ENCODE results near the gene COL1A1. TPM values are rescaled to one million over a fixed set of nuclear protein-coding genes. Genes with fewer than 3 reads are reported as not detected.

Gene COL1A1
- total and polyA plus RNA-seq, 9 donors, result 71.2 to 1,087 (median 523) TPM

- Histone ChIP-seq H3K27me3 (no peaks in the 10 kb centered on the region), H3K27ac (peak overlapping the region; percentile 77 to 81), H3K9me3 (no peaks in the 10 kb centered on the region), H3K4me3 (peak overlapping the region; percentile 82), H3K36me3 (no peaks in the 10 kb centered on the region), H3K4me1 (ENCODE audit: insufficient read depth) (peaks cover 32% of the 10 kb centered on the region)
- intact Hi-C loops (cut with DNase I), result loop anchor here in 1 of 4 donors (5.0 kb wide), 1 partner anchor 1604 kb away; the partner anchor contains the start of gene HOXB2
- TF ChIP-seq POLR2A (IDR thresholded peaks at IDR 0.05) (no peak), CTCF (IDR thresholded peaks at IDR 0.05) (peak in 2 of 3 donors; percentile 52 to 68)
- peak; percentile 86 to 89 (median 89) for DNase-seq
- 1% methylated on average over 18 to 40 of the region's 40 CpGs for whole genome bisulfite sequencing, 3 donors
Observed at GRCh38 chr17:50151041-50151936, 50.1 kb downstream of the COL1A1 start.

- H3K36me3 ChIP-seq, result no peaks in the 10 kb centered on the region
- peak within 1 kb of the TSS; percentile 77 to 81 for H3K27ac ChIP-seq
- H3K4me1 ChIP-seq (ENCODE audit: insufficient read depth), result peaks cover 35% of the 10 kb centered on the region
- no peaks in the 10 kb centered on the region for H3K9me3 ChIP-seq
- peak in 2 of 5 donors; percentile 51 to 64 for DNase-seq
- peak within 1 kb of the TSS; percentile 82 for H3K4me3 ChIP-seq
- H3K27me3 ChIP-seq, result no peaks in the 10 kb centered on the region
- intact Hi-C loops (cut with DNase I), result loop anchor here in 1 of 4 donors (5.0 kb wide), 1 partner anchor 1603 kb away; the partner anchor contains the start of gene HOXB2
- TF ChIP-seq POLR2A (IDR thresholded peaks at IDR 0.05) (peak; percentile 39), CTCF (IDR thresholded peaks at IDR 0.05) (no peak)
- 0 to 1% (median 0%) methylated on average over 36 to 68 of the region's 69 CpGs for WGBS, 3 donors
Observed at GRCh38 chr17:50150354-50151040, 50.9 kb downstream of the COL1A1 start, which contains the start of gene PPP1R9B. Gene PPP1R9B, minus strand, starts transcription at chr17:50150677. Its CDS starts 164 bp downstream, at chr17:50150513.

GRCh38 chr17:50149417-50150353 lies 51.7 kb downstream of the COL1A1 start:
- Histone ChIP-seq H3K36me3 (no peaks in the 10 kb centered on the region), H3K4me3 (peak overlapping the region; percentile 82), H3K27me3 (no peaks in the 10 kb centered on the region), H3K27ac (peak overlapping the region; percentile 77 to 81), H3K4me1 (ENCODE audit: insufficient read depth) (peaks cover 30% of the 10 kb centered on the region), H3K9me3 (no peaks in the 10 kb centered on the region)
- intact Hi-C loops (cut with DNase I), result loop anchor here in 2 of 4 donors (2.0 to 5.0 kb wide), 2 partner anchors 35 to 1602 kb away; partner anchors contain the start of gene HOXB2 (in 1 of the 2)
- TF ChIP-seq CTCF (IDR thresholded peaks at IDR 0.05), result peak in 2 of 3 donors; percentile 15 to 41
- no peak for TF ChIP-seq POLR2A (IDR thresholded peaks at IDR 0.05)
- 0 to 1% (median 1%) methylated on average over 63 to 123 of the region's 123 CpGs for WGBS, 3 donors
- peak in 2 of 5 donors; percentile 50 to 73 for DNase-seq

GRCh38 chr17:50149091-50149416 lies 52.4 kb downstream of the COL1A1 start:
- no peaks in the 10 kb centered on the region for H3K9me3 ChIP-seq
- H3K4me1 ChIP-seq (ENCODE audit: insufficient read depth), result peaks cover 24% of the 10 kb centered on the region
- no peak for DNase-seq
- intact Hi-C loops (cut with DNase I), result loop anchor here in 1 of 4 donors (2.0 kb wide), 1 partner anchor 34 kb away; no protein-coding TSS in a partner anchor
- H3K27me3 ChIP-seq, result no peaks in the 10 kb centered on the region
- H3K4me3 ChIP-seq, result peak overlapping the region; percentile 82
- peak overlapping the region; percentile 51 to 81 for H3K27ac ChIP-seq
- WGBS, 3 donors, result 0 to 1% (median 0%) methylated on average over 23 to 30 of the region's 30 CpGs
- no peak for TF ChIP-seq EP300 (IDR thresholded peaks at IDR 0.05)
- TF ChIP-seq CTCF (IDR thresholded peaks at IDR 0.05), result no peak
- H3K36me3 ChIP-seq, result no peaks in the 10 kb centered on the region

Measured in ovary (tissue), 9 donors.